HG02870 (cell line): ENCODE data around the gene PDGFD.

Experiments used
- ATAC-seq: cut with Tn5 transposase; IDR thresholded peaks from one replicate; pipeline ENCODE4 v1.9.1; 2021; ENCODE audit warnings: mild to moderate bottlenecking, moderate library complexity; ENCODE audit not compliant: unreplicated experiment

The PDGFD gene

DNA sequence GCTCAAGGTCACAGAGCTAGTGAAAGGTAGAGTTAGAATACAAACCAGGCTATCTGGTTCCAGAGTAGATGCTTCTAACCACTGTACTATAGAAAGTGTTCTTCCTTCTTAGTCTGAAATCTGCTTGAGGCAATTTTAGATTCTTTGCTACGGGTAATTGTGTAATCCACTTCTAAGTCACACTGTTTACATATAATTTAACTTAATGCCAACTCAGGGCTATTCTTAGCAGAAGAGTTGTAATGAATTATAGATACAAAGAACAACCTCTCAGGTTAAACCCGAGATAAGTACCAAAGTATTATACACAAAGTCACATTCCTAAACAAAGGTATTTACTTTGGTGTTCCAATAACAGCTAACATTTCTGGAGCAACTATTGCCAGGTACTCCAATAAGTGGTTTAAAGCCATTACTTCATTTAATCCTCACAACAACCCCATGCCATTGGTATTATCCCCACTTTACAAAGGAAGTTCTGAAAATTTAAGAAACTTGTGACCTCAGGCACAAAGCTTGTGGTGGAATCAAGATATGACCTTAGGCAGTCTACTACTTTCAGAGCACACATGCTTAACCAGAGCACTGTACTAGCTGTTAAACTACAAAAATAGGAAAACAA is 158.6 kb downstream of the PDGFD start:
- ATAC-seq: no peak

- no peak for ATAC-seq
Measured at GRCh38 chr11:104003491-104003890, 160.5 kb downstream of the PDGFD start.

DNA sequence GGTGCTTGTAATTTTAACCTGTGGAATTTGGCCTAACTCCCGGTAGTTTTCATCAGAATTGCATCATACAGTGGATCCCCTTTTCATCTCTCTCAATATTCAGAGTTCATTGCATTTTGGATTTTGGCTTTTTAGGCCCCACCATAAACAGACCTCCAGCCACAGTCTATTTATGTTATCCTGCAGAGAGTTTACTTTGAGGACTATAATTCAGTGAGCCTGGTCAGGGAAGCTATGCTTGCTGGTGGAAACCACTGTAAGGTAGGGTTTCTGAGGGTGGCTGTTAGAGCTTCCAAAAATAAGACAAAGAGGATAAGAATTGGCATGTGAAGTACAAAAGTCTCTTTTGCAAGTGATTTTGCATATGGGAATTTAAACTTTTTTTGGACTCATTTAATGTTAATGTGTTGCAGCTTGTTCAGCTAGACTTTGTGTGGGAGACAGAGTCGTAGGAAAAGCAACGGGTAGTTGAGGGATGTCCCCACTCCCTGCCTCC is 162.3 kb downstream of the PDGFD start:
- ATAC-seq: no peak

GRCh38 chr11:104000798-104001197 is 163.1 kb downstream of the PDGFD start:
- no peak for ATAC-seq

GRCh38 chr11:103998826-103999508 is 165.0 kb downstream of the PDGFD start:
- no peak for ATAC-seq

GRCh38 chr11:103997082-103997481 is 166.9 kb downstream of the PDGFD start:
- peak; percentile 81 for ATAC-seq

DNA sequence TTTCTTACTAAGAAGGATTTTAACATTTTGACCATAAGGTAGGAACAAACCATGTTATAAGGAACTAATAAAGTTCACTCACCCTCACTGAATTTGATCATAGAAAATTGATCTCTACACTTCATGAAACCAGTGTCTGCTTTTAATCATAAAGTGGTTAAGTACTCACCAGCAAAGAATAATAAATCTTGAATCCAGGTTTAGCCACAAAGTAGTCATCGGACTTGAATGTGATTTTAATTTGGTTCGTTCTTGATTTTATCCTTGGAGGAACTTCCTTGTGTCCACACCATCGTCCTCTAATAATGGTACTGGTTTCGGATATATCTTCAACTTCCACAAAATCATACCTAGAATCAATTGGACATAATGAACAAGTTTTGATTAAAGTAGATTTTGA is 168.1 kb downstream of the PDGFD start:
- no peak for ATAC-seq

DNA sequence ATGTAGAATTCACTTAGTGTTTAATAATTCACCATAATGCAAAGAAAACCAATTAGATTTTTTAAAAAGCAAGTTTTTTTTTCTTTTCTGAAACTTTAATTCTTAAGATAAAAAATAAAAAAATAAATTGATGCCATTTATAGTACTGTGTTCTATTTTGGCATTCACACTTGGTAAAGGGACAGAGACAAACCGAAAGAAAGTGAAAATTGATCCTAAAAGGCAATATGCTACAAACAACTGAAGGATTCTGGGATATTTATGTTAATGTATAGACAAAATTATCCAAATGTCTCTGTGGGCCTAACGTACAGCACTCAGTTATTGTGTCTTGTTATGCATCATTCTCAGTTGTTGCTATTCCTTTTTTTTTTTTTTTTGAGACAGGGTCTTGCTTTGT is 169.4 kb downstream of the PDGFD start:
- no peak for ATAC-seq

GRCh38 chr11:103994094-103994493 is 169.9 kb downstream of the PDGFD start:
- ATAC-seq: no peak

DNA sequence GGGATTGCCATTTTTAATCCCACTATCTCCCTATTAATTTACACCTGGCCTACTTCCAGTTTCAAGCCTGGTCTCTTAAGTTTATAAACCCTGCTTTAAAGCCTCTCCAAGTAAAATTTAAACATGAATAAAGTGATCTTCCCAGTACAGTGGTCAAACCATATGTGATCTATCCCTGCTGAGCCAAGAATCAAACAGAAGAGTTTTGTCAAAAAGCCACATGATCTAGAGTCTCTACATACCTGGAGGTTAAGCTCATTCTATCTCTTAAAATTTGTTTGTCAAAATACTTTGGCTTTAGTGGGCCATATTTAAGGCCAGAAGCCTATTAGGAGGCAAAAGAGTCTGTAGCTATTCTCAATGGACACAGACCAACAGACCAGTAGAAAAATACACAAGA is 170.4 kb downstream of the PDGFD start:
- ATAC-seq: no peak

GRCh38 chr11:103988595-103988969 is 175.4 kb downstream of the PDGFD start:
- no peak for ATAC-seq

- no peak for ATAC-seq
Measured at GRCh38 chr11:103987629-103988594, 176.0 kb downstream of the PDGFD start.

DNA sequence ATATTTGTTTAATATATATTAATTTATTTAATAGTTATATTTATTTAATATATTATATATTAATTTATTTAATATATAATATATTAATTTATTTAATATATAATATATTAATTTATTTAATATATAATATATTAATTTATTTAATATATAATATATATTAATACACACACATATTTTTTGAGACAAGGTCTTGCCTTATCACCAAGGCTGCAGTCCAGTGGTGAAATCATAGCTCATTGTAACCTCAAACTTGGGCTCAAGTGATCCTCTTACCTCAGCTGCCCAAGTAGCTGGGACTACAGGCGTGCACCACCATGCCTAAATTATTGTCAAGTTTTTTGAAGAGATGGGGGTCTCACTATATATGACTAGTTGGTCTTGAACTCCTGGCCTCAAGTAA is 178.9 kb downstream of the PDGFD start:
- ATAC-seq: no peak

GRCh38 chr11:103980108-103980507 is 183.8 kb downstream of the PDGFD start:
- no peak for ATAC-seq

DNA sequence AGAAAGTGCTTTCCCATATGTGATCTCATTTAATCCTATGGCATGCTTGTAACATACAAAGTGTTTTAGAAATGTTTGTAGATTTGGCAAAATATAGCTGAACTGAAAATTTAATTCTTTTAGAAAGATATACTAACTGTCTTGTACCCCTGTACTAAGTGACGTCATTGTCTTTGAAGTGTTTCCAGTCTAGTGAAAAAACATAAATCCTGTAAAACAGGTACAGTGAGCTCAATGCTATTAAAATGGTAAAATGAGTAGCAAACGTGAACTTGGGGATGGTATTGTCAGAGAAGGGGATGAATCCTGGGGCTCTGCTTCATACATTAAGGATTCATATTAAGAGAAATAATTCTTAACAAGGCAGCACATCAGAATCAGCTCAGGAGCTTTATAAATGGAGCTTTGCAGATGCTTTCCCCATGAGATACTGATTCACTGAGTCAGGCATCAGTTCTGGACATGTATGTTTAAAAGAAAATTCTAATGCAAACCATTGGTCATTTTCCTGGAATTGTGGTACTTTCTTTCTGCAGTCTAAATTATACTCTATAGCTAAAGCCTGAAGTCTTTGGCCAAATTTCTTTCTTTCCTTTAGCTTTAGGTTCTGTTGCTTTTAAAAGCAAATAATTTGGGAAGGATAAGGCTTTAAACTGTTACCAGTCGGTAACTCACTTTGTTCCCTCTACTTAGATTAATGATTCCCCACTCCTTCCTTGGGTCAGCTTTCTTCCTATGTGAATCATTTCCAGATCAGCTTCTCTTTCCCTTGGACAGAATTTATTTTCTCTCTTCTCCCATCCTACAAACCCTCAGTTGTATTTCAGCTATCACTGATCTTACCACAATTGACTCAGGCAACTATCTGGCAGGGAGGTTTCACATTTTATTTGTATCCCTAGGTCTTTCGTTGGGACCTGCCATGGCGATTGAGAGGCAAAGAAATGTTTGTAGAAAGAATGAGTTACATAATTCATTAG is 185.0 kb downstream of the PDGFD start:
- ATAC-seq: no peak

DNA sequence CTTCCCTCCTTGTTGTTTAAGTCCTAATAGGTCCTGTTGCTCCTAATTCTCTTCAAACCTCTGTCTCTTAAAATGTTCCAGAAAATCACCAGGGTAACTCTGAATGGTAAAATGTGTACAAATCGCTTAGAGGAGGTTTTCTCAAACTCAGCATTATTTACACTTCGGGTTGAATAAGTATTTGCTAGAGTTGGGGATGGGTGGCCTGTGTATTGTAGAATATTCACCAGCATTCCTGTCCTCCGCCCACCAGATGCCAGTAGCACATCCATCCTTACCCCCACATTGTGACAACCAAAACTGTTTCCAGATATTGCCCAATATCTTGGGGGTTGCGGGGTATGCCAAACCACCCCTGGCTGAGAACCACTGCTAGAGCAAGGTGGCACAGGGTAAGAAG is 191.9 kb downstream of the PDGFD start:
- ATAC-seq: no peak

GRCh38 chr11:103970701-103971249 is 193.2 kb downstream of the PDGFD start:
- peak; percentile 90 for ATAC-seq

- ATAC-seq: no peak
Measured at GRCh38 chr11:103968685-103969084, 195.3 kb downstream of the PDGFD start.

GRCh38 chr11:103967985-103968384 is 196.0 kb downstream of the PDGFD start:
- no peak for ATAC-seq

DNA sequence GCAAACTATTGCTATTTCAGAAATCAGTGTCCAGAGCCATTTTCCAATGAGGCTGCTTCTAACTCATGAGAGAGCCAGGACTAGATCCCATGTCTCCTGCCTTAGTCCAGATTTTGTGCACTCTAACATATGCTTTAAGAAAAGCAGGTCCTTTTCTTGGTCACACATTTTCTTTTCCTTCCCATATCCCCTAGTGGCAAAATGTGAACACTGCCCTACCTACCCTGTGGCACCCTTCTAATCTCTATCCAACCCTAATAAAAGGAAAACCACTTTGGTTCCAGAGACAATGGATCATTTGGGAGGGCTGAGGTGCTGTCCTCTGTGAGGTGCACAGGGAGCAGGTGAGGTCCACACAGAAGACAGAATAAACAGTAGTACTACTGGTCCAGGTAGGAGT is 199.6 kb downstream of the PDGFD start:
- ATAC-seq: no peak
